GM12874 (cell line): ENCODE data around the gene SIRPG.

ENCODE experiments used
- TF ChIP-seq, protein P1 (sequence below): IDR thresholded peaks from 2 replicates; pipeline ENCODE4 v1.5.1; 2011; ENCODE audit warnings: low read depth, mild to moderate bottlenecking, control low read depth, low read length, moderate library complexity; ENCODE audit not compliant: insufficient read depth

The SIRPG gene

GRCh38 chr20:1669304-1669703 is 11.7 kb upstream of the SIRPG start:
- TF ChIP-seq, protein P1, sequence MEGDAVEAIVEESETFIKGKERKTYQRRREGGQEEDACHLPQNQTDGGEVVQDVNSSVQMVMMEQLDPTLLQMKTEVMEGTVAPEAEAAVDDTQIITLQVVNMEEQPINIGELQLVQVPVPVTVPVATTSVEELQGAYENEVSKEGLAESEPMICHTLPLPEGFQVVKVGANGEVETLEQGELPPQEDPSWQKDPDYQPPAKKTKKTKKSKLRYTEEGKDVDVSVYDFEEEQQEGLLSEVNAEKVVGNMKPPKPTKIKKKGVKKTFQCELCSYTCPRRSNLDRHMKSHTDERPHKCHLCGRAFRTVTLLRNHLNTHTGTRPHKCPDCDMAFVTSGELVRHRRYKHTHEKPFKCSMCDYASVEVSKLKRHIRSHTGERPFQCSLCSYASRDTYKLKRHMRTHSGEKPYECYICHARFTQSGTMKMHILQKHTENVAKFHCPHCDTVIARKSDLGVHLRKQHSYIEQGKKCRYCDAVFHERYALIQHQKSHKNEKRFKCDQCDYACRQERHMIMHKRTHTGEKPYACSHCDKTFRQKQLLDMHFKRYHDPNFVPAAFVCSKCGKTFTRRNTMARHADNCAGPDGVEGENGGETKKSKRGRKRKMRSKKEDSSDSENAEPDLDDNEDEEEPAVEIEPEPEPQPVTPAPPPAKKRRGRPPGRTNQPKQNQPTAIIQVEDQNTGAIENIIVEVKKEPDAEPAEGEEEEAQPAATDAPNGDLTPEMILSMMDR, result no peak

DNA sequence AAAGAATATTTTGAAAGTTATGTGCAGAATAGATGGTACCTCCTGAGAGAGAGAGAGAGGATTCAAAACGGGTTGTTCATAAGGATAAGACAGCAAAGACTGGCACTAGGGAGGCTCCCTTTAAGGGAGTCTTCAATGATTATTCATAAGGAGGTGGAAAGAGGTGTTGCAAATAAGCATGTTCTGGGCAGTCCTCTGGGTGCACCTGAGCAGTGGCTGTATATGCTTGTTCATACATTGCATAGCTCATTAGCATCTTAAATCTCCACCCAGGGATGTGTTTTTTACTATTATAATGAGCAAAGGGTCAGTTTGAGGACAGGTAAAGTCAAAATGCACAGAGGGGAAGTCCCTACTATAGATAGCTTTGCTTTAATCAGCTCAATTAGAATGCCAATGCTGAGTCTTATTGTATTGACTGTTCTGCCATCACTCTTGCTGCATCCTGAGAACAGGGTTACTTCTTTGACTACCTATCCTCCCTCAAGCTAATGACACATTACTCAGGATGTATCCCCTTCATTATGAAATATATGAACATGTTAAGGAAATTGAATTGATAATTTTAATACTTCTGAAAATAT is 10.0 kb upstream of the SIRPG start:
- TF ChIP-seq, protein P1, result no peak

DNA sequence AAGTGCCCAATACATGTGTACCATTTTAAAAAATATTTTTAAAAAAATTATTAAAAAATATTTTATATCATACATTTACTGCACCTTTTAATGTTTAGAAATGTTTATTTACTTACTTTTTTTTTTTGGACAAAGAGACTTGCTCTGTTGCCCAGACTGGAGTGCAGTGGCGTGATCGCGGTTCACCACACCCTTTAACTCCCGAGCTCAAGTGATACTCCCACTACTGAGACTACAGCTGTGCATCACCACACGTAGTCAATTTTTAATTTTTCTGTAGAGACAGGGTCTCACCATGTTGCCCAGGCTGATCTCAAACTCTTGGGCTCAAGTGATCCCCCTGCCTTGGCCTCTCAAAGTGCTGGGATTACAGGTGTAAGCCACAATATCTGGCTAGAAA is 9.2 kb upstream of the SIRPG start:
- TF ChIP-seq, protein P1, result no peak

DNA sequence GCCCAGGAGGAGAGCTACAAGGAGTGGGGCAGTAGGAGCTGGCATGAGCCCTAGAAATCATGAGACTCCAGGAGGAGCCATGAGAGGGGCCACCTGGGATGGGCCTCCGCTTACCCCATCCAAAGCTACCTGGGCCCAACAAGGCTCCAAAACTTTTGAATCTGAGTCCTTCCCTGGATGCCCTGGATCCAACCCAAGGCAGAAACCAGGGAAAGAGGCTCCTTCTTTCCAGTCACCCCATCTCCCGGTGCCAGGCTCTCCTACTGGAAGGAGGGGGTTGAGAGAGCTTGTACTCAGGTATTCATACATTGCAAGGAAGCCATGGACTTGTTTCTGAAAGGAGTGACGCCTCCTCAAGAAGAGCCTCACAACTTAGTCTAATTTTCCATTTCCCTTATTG is 7.8 kb upstream of the SIRPG start:
- TF ChIP-seq, protein P1, result no peak

DNA sequence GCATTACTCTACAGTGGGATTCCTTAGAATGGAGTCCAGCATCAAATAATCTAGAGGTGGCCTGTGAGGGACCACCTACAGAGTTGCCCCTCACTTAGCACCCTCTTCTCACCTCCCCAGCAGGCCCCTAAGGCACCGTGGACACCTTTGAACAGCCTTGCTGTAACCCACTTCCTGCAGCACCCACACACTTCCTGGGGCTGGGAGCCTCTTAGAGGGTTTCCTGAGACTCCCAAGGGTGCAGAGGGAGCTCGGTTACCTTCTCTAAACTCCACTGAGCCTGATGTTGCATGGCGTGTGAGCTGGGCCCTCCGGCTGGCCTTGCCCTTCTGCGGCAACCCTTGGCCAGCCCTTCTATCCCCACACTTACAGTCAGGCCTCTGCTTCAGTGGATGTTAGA is 7.3 kb upstream of the SIRPG start:
- TF ChIP-seq, protein P1, result no peak

GRCh38 chr20:1663917-1664316 is 6.3 kb upstream of the SIRPG start:
- TF ChIP-seq, protein P1, result no peak

DNA sequence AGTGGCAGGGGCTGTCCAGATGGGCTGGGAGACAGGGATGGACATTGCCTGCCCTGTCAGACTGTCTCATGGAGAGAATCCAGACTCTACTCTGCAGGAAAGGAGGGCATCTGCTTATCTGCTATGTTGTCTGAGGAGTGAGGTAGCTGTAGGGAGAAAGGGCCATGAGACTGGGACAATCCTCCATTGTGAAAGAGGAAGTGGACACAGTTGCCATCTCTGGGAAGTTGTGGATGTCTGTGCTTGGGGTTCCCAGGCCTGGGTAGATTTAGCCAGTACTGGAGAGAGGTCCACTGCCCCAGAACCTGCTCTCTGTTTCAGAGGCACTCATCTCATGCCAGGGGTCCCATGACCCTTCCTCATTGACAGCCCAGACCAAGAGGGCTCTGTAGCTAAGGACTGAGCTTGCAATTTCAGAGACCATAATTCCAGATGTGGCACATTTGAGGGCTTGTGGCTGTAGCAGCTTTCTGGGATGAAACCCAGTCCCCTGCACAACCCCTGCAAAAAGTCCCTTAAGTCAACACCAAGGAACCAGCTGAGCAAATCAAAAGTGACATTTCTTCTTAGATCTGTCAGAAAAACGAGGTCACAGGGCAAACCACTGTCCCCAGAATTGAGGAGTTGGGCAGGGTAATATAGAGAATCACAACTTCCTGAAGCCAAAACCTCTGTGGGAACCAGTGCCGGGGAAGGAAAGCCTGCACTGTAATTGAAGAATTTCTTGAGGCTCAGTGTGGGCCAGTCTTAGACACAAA is 4.1 kb upstream of the SIRPG start:
- TF ChIP-seq, protein P1, result no peak
